HCT116 (cell line): Measurements from ENCODE around the gene CSNK1D. TPM values are rescaled to one million over a fixed set of nuclear protein-coding genes. Genes with fewer than 3 reads are reported as not detected.

Experiments used
- ATAC-seq: fragments of 200-7000 bp; cut with Tn5 transposase; 2 replicates; pipeline ENCODE4 v1.9.1; 2020; ENCODE audit warnings: mild to moderate bottlenecking, moderate library complexity
- BruUV-seq: library from RNA; stranded (reverse); fragments of 400-500 nt; replicated peaks from 2 replicates; lab custom pipeline; 2021; lab: Mats Ljungman, UMichigan
- CTCF ChIA-PET: fragments of 300-600 bp; sonication (Branson Sonifier 250); formaldehyde crosslinking; loops from one replicate; lab custom pipeline; 2021; ENCODE audit warnings: antibody characterized with exemption; lab: Charles Lee
- POLR2A ChIA-PET: fragments of 300-600, 350-600 bp; sonication (Branson Sonifier 250); formaldehyde crosslinking; loops from one replicate; lab custom pipeline; 2021; ENCODE audit warnings: antibody characterized with exemption; lab: Charles Lee
- RAD21 ChIA-PET, 2 experiments: fragments of 300-600 bp; sonication (Branson Sonifier 250); formaldehyde crosslinking; loops; one replicate each; lab custom pipeline; 2023; ENCODE audit warnings: low total read pairs in 2 of 2; ENCODE audit not compliant: uncharacterized antibody in 2 of 2, unreplicated experiment in 2 of 2, low non-redundant PET in 1 of 2; lab: Charles Lee
- DNase-seq: peaks from one replicate; pipeline ENCODE4 v3.0.0-alpha.2; 2010; ENCODE audit warnings: low read depth, low spot score
- H2AFZ ChIP-seq: fragments of 200-600 bp; shearing (Covaris generic), sonication (generic); 2 replicates; pipeline ENCODE4 v1.6.1; 2017; ENCODE audit warnings: low read depth, mixed run types, mixed read lengths, antibody characterized with exemption, low read length; ENCODE audit not compliant: poor library complexity, severe bottlenecking
- H3K27ac ChIP-seq: 2 replicates; pipeline ENCODE4 v1.5.1; 2012; ENCODE audit warnings: low read depth, low read length
- H3K27me3 ChIP-seq: fragments of 200-600 bp; sonication (generic); 2 replicates; pipeline ENCODE4 v1.6.1; 2016; ENCODE audit warnings: mixed run types, low read length, mixed read lengths; ENCODE audit not compliant: insufficient read depth
- H3K36me3 ChIP-seq, 2 experiments: fragments of 200-500 bp in 1 of 2; fragments of 200-600 bp in 1 of 2; sonication (Bioruptor generic) in 1 of 2; sonication (generic) in 1 of 2; 2 replicates each; pipeline versions ENCODE4 v1.5.1 to v1.6.1; 2014 to 2016; ENCODE audit warnings: low read length in 2 of 2, inconsistent platforms in 1 of 2, mixed read lengths in 1 of 2, mixed run types in 1 of 2; ENCODE audit not compliant: insufficient read depth in 2 of 2, control insufficient read depth in 1 of 2
- H3K4me1 ChIP-seq, 2 experiments: fragments of 200-600 bp in 1 of 2; sonication (generic) in 1 of 2; 2 replicates each; pipeline versions ENCODE4 v1.5.1 to v1.6.1; 2012 to 2017; ENCODE audit warnings: low read length in 2 of 2, inconsistent platforms in 1 of 2, mild to moderate bottlenecking in 1 of 2, mixed read lengths in 1 of 2, mixed run types in 1 of 2, moderate library complexity in 1 of 2; ENCODE audit not compliant: insufficient read depth in 2 of 2, control insufficient read depth in 1 of 2
- H3K4me2 ChIP-seq: fragments of 200-600 bp; sonication (generic); 2 replicates; pipeline ENCODE4 v1.6.1; 2017; ENCODE audit warnings: mixed run types, low read length, mixed read lengths
- H3K4me3 ChIP-seq, 2 experiments: fragments of 200-600 bp in 1 of 2; sonication (generic) in 1 of 2; replicated peaks in 1 of 2; 2 replicates each; pipeline ENCODE4 v1.5.1; 2011 to 2016; ENCODE audit warnings: low read length in 2 of 2, control low read depth in 1 of 2, low read depth in 1 of 2, mild to moderate bottlenecking in 1 of 2, mixed read lengths in 1 of 2, mixed run types in 1 of 2
- H3K79me2 ChIP-seq: fragments of 200-600 bp; sonication (generic); 2 replicates; pipeline ENCODE4 v1.6.1; 2017; ENCODE audit warnings: mild to moderate bottlenecking, mixed run types, low read length, moderate library complexity, mixed read lengths; ENCODE audit not compliant: insufficient read depth
- H3K9ac ChIP-seq: fragments of 200-600 bp; sonication (generic); 2 replicates; pipeline ENCODE4 v1.6.1; 2016; ENCODE audit warnings: low read length, mixed read lengths
- H3K9me2 ChIP-seq: fragments of 200-600 bp; sonication (generic), shearing (Covaris generic); 2 replicates; pipeline ENCODE4 v1.6.1; 2017; ENCODE audit warnings: mixed run types, mild to moderate bottlenecking, moderate library complexity; ENCODE audit not compliant: insufficient read depth
- H3K9me3 ChIP-seq, 2 experiments: fragments of 200-500 bp in 1 of 2; fragments of 200-600 bp in 1 of 2; sonication (Bioruptor generic) in 1 of 2; sonication (generic) in 1 of 2; 2 replicates each; pipeline ENCODE4 v1.6.1; 2014 to 2017; ENCODE audit warnings: low read length in 2 of 2, mixed read lengths in 2 of 2, inconsistent platforms in 1 of 2, low read depth in 1 of 2, mild to moderate bottlenecking in 1 of 2, mixed run types in 1 of 2, moderate library complexity in 1 of 2; ENCODE audit not compliant: control insufficient read depth in 1 of 2, insufficient read depth in 1 of 2
- H4K20me1 ChIP-seq: fragments of 200-600 bp; sonication (generic), shearing (Covaris generic); 2 replicates; pipeline ENCODE4 v1.6.1; 2017; ENCODE audit warnings: mixed run types, mild to moderate bottlenecking, moderate library complexity; ENCODE audit not compliant: insufficient read depth
- CBX3 ChIP-seq: IDR thresholded peaks from 2 replicates; pipeline ENCODE4 v1.6.1; 2012; ENCODE audit warnings: low read depth
- CEBPB ChIP-seq: IDR thresholded peaks from 2 replicates; pipeline ENCODE4 v1.6.1; 2012; ENCODE audit warnings: low read depth
- CTCF ChIP-seq, 3 experiments: fragments of 200-600 bp in 1 of 3; sonication (generic) in 1 of 3; IDR thresholded peaks in 2 of 3; conservative IDR thresholded peaks in 1 of 3; 2 replicates each; pipeline ENCODE4 v1.5.1; 2012 to 2017; ENCODE audit warnings: low read depth in 2 of 3, low read length in 2 of 3, antibody characterized with exemption in 1 of 3, borderline replicate concordance in 1 of 3, control low read depth in 1 of 3, mild to moderate bottlenecking in 1 of 3, mixed read lengths in 1 of 3, mixed run types in 1 of 3, moderate library complexity in 1 of 3; ENCODE audit not compliant: insufficient read depth in 1 of 3
- EGR1 ChIP-seq: IDR thresholded peaks from 2 replicates; pipeline ENCODE4 v1.6.1; 2012; ENCODE audit warnings: low read depth
- ELF1 ChIP-seq: IDR thresholded peaks from 2 replicates; pipeline ENCODE4 v1.6.1; 2012; ENCODE audit warnings: low read depth, borderline replicate concordance
- EZH2 ChIP-seq: fragments of 200-600 bp; sonication (generic); IDR thresholded peaks from 2 replicates; pipeline ENCODE4 v1.6.1; 2017; ENCODE audit warnings: antibody characterized with exemption, mixed run types
- FOSL1 ChIP-seq: IDR thresholded peaks from 2 replicates; pipeline ENCODE4 v1.6.1; 2012; ENCODE audit warnings: low read depth
- JUND ChIP-seq: IDR thresholded peaks from 2 replicates; pipeline ENCODE4 v1.6.1; 2012
- POLR2A ChIP-seq: IDR thresholded peaks from 2 replicates; pipeline ENCODE4 v1.7.0; 2011; ENCODE audit warnings: borderline replicate concordance; ENCODE audit not compliant: insufficient read depth, insufficient read length; ENCODE audit errors: extremely low read depth
- POLR2AphosphoS5 ChIP-seq: IDR thresholded peaks from 2 replicates; pipeline ENCODE4 v1.6.1; 2011; ENCODE audit warnings: mild to moderate bottlenecking, low read depth, low read length, moderate library complexity
- YY1 ChIP-seq: IDR thresholded peaks from 2 replicates; pipeline ENCODE4 v1.6.1; 2011; ENCODE audit warnings: low read length, low read depth, moderate library complexity, mild to moderate bottlenecking; ENCODE audit not compliant: insufficient replicate concordance; ENCODE audit errors: extremely low read depth
- ZNF274 ChIP-seq: fragments of 200-500 bp; sonication (Bioruptor generic); IDR thresholded peaks from 2 replicates; pipeline ENCODE4 v1.6.1; 2014; ENCODE audit warnings: mild to moderate bottlenecking, low read depth, low read length, inconsistent platforms
- intact Hi-C: fragments of 100-400 bp; cut with micrococcal nuclease; formaldehyde crosslinking; loops from 2 replicates; pipeline ENCODE4 v1.10.0; 2022
- total RNA-seq: library from RNA; stranded (reverse); gene quantifications from one replicate; pipeline ENCODE4 v1.2.1, GENCODE V29; 2021; ENCODE audit not compliant: unreplicated experiment
- TF ChIP-seq, protein P1 (sequence below): IDR thresholded peaks from 2 replicates; pipeline ENCODE4 v1.6.1; 2012

CSNK1D gene
- total RNA-seq, 1 experiment from 2014 or later = 176 TPM

DNA sequence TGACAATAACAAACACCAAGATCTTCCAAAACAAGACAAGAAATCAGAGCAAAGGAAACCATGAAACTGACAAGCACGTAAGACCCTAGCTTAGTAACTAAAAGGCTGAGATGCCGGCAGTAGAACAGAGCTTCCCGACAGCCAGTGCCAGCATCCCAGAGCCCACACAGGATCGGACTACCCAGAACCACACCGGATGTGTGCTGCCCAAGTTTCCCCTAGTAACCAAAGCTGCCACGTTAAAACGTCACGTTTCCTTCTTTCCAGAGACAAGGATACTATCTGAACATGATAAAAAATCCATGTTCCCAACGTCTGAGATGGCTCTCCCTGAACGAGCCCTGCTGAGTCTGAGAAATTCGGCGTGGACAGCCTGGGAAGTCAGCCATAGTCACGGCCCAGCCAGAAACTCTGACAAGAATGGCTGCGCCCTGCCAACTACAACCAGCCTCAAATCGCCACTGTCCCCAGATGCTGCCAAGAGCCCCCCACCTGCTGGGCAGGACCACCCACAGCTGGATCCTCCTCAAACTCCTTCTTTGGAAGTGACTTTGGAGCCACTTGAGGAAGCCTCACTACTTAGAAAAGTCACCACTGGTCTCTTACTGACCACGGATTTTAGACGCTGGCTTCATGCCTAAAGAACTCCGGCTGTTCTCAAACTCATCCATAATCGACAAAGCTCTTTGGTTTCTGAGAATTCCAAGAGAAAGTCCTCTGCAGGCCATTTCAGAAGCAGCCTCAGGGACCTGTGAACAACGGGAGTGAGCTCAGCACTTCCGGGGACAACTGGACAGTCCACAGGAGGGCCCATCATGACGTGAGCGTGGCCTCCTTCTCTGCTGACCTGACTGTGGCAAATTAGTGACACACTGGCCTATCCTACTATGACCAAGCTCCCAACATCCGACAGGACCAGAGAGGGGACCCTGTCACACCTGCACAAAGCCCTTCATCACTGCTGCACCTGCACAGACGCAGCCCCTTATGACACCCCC is 77.5 kb downstream of the CSNK1D start:
- H3K27me3 ChIP-seq = no peaks in the 10 kb centered on the region
- no peaks in the 10 kb centered on the region for H3K4me1 ChIP-seq
- H3K9me2 ChIP-seq = no peaks in the 10 kb centered on the region
- no TSS peak for BruUV-seq
- CTCF ChIA-PET = no interaction called here
- H3K36me3 ChIP-seq = peaks cover 55 to 61% of the 10 kb centered on the region in 2 experiments; a peak in 3 of 4 replicates
- H3K4me2 ChIP-seq = no peak overlapping the region
- H3K4me3 ChIP-seq = no peak overlapping the region
- TF ChIP-seq EZH2 (no peak), ELF1 (no peak), FOSL1 (no peak), EGR1 (no peak), POLR2A (no peak), CEBPB (no peak), YY1 (no peak), POLR2AphosphoS5 (no peak), CTCF (IDR thresholded peaks at IDR 0.05 in 2 of 3, conservative IDR thresholded peaks at IDR 0.05 in 1 of 3; ENCODE audit: borderline replicate concordance in 1 of 3, insufficient read depth in 1 of 3, low read depth in 2 of 3, low read length in 2 of 3) (no peak), ZNF274 (no peak), JUND (no peak), CBX3 (no peak)
- TF ChIP-seq, protein P1, sequence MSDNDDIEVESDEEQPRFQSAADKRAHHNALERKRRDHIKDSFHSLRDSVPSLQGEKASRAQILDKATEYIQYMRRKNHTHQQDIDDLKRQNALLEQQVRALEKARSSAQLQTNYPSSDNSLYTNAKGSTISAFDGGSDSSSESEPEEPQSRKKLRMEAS = no peak
- no peaks in the 10 kb centered on the region for H4K20me1 ChIP-seq
- ATAC-seq = no peak
- DNase-seq = no peak
- no peak overlapping the region for H3K9ac ChIP-seq
- no peaks in the 10 kb centered on the region for H3K9me3 ChIP-seq
- intact Hi-C loops = no loop called here
- no peaks in the 10 kb centered on the region; the same call in 1 of the 2 replicates for H3K79me2 ChIP-seq
- POLR2A ChIA-PET = no interaction called here
- H3K27ac ChIP-seq = no peak overlapping the region
- no peak overlapping the region for H2AFZ ChIP-seq
- RAD21 ChIA-PET = no interaction called here
